Naive B cell (primary cell): ENCODE measurements around the gene UPF1. TPM values are rescaled to one million over a fixed set of nuclear protein-coding genes. Genes with fewer than 3 reads are reported as not detected.
"Not testable (repeated sequence)": the region's sequence is repeated elsewhere in the genome, so short reads cannot be mapped to it uniquely, and the experiment has no call there.

Source experiments
- ATAC-seq, 2 donors: fragments of 150-1000 bp; cut with Tn5 transposase; 2 replicates each; pipeline ENCODE4 v1.10.0; 2021; ENCODE audit warnings: low read depth in 2 of 2, mild to moderate bottlenecking in 2 of 2, moderate library complexity in 2 of 2
- DNase-seq: peaks from one replicate; pipeline ENCODE4 v3.0.0; 2022
- H3K27ac Mint-ChIP-seq, 6 donors: one replicate each; pipeline ENCODE4 v1.8.0; 2020 to 2022; ENCODE audit warnings: mild to moderate bottlenecking in 6 of 6, mixed read lengths in 6 of 6, moderate library complexity in 5 of 6, inconsistent platforms in 2 of 6
- H3K27me3 Mint-ChIP-seq, 3 donors: one replicate each; pipeline ENCODE4 v1.8.0; 2021 to 2022; ENCODE audit warnings: mixed read lengths in 3 of 3, mild to moderate bottlenecking in 1 of 3
- H3K36me3 Mint-ChIP-seq, 2 donors: one replicate each; pipeline ENCODE4 v1.8.0; 2020 to 2022; ENCODE audit warnings: mixed read lengths in 2 of 2, inconsistent platforms in 1 of 2, mild to moderate bottlenecking in 1 of 2
- H3K4me1 Mint-ChIP-seq, 3 donors: one replicate each; pipeline ENCODE4 v1.8.0; 2020 to 2022; ENCODE audit warnings: mixed read lengths in 3 of 3, inconsistent platforms in 1 of 3, mild to moderate bottlenecking in 1 of 3, moderate library complexity in 1 of 3
- H3K4me3 Mint-ChIP-seq, 8 donors: one replicate each; pipeline ENCODE4 v1.8.0; 2020 to 2022; ENCODE audit warnings: mild to moderate bottlenecking in 8 of 8, mixed read lengths in 8 of 8, moderate library complexity in 8 of 8, inconsistent platforms in 2 of 8
- H3K9me3 Mint-ChIP-seq, 7 donors: one replicate each; pipeline ENCODE4 v1.8.0; 2020 to 2022; ENCODE audit warnings: mixed read lengths in 7 of 7, mild to moderate bottlenecking in 5 of 7, inconsistent platforms in 2 of 7, moderate library complexity in 1 of 7
- polyA plus RNA-seq, 6 donors: library from polyadenylated mRNA; unstranded; fragments of 300-500 nt; fragmentation: Illumina TruSeq; gene quantifications; one replicate each; pipeline ENCODE4 v1.2.3, GENCODE V29; 2021; ENCODE audit warnings: low read depth in 6 of 6

The UPF1 gene
- polyA plus RNA-seq, 6 donors from 2014 or later: 2.2 to 21.3 (median 10.0) TPM

GRCh38 chr19:18804139-18804601, 27.6 kb upstream of the UPF1 start:
- Mint-ChIP-seq H3K4me3 (no peak overlapping the region), H3K27me3 (peaks cover 0 to 16% (median 12%) of the 10 kb centered on the region in 3 donors), H3K9me3 (peaks cover 0 to 1% (median 0%) of the 10 kb centered on the region in 7 donors), H3K4me1 (no peaks in the 10 kb centered on the region), H3K27ac (peak overlapping the region in 1 of 6 donors; percentile 49), H3K36me3 (no peaks in the 10 kb centered on the region)
- DNase-seq (no peak), ATAC-seq (no peak)

- H3K27me3 Mint-ChIP-seq: peaks cover 4 to 21% (median 17%) of the 10 kb centered on the region in 3 donors
- H3K4me1 Mint-ChIP-seq: peaks cover 2 to 4% (median 3%) of the 10 kb centered on the region in 3 donors
- H3K4me3 Mint-ChIP-seq: no peak overlapping the region
- H3K9me3 Mint-ChIP-seq: peaks cover 0 to 1% (median 0%) of the 10 kb centered on the region in 7 donors
- H3K36me3 Mint-ChIP-seq: no peaks in the 10 kb centered on the region
- ATAC-seq: no peak
- no peak overlapping the region for H3K27ac Mint-ChIP-seq
- DNase-seq: no peak
Observed at GRCh38 chr19:18804643-18805042, 27.1 kb upstream of the UPF1 start.

- Mint-ChIP-seq H3K27me3 (peaks cover 6 to 42% (median 20%) of the 10 kb centered on the region in 3 donors), H3K27ac (no peak overlapping the region), H3K4me1 (peaks cover 4 to 6% (median 4%) of the 10 kb centered on the region in 3 donors), H3K9me3 (peaks cover 0 to 1% (median 0%) of the 10 kb centered on the region in 7 donors), H3K4me3 (no peak overlapping the region), H3K36me3 (no peaks in the 10 kb centered on the region)
- ATAC-seq: no peak
- no peak for DNase-seq
Observed at GRCh38 chr19:18807861-18808331, 23.9 kb upstream of the UPF1 start.

GRCh38 chr19:18809149-18809868, 22.4 kb upstream of the UPF1 start:
- H3K4me3 Mint-ChIP-seq: peak overlapping the region in 2 of 8 donors; percentile 0 to 6
- DNase-seq (no peak), ATAC-seq (no peak)
- H3K27me3 Mint-ChIP-seq: peaks cover 6 to 37% (median 10%) of the 10 kb centered on the region in 3 donors
- no peaks in the 10 kb centered on the region for H3K9me3 Mint-ChIP-seq
- H3K27ac Mint-ChIP-seq: no peak overlapping the region
- no peaks in the 10 kb centered on the region for H3K36me3 Mint-ChIP-seq
- H3K4me1 Mint-ChIP-seq: peaks cover 4 to 6% (median 4%) of the 10 kb centered on the region in 3 donors

GRCh38 chr19:18811638-18812037, 20.1 kb upstream of the UPF1 start:
- H3K27ac Mint-ChIP-seq, H3K4me1 Mint-ChIP-seq, H3K36me3 Mint-ChIP-seq, DNase-seq, ATAC-seq, H3K9me3 Mint-ChIP-seq, H3K4me3 Mint-ChIP-seq: not testable (repeated sequence)
- H3K27me3 Mint-ChIP-seq: peaks cover 10 to 37% (median 10%) of the 10 kb centered on the region in 3 donors

- Mint-ChIP-seq H3K27ac (no peak overlapping the region), H3K4me1 (peaks cover 4 to 6% (median 4%) of the 10 kb centered on the region in 3 donors), H3K36me3 (no peaks in the 10 kb centered on the region), H3K27me3 (peaks cover 9 to 32% (median 10%) of the 10 kb centered on the region in 3 donors), H3K4me3 (no peak overlapping the region), H3K9me3 (no peaks in the 10 kb centered on the region)
- DNase-seq (no peak), ATAC-seq (no peak)
Observed at GRCh38 chr19:18814063-18814462, 17.7 kb upstream of the UPF1 start.

- no peaks in the 10 kb centered on the region for H3K4me1 Mint-ChIP-seq
- H3K27me3 Mint-ChIP-seq: peaks cover 0 to 25% (median 4%) of the 10 kb centered on the region in 3 donors
- DNase-seq: no peak
- H3K9me3 Mint-ChIP-seq: no peaks in the 10 kb centered on the region
- ATAC-seq: no peak
- H3K36me3 Mint-ChIP-seq: no peaks in the 10 kb centered on the region
- no peak overlapping the region for H3K27ac Mint-ChIP-seq
- no peak overlapping the region for H3K4me3 Mint-ChIP-seq
Observed at GRCh38 chr19:18815673-18816072, 16.1 kb upstream of the UPF1 start.

- DNase-seq, H3K4me3 Mint-ChIP-seq, H3K36me3 Mint-ChIP-seq, H3K9me3 Mint-ChIP-seq, H3K27ac Mint-ChIP-seq, H3K4me1 Mint-ChIP-seq, ATAC-seq: not testable (repeated sequence)
- H3K27me3 Mint-ChIP-seq: peaks cover 0 to 16% (median 4%) of the 10 kb centered on the region in 3 donors
Observed at GRCh38 chr19:18816645-18817044, 15.1 kb upstream of the UPF1 start.

- Mint-ChIP-seq H3K4me1 (no peaks in the 10 kb centered on the region), H3K27ac (no peak overlapping the region), H3K4me3 (no peak overlapping the region), H3K36me3 (no peaks in the 10 kb centered on the region), H3K9me3 (no peaks in the 10 kb centered on the region), H3K27me3 (peaks cover 0 to 6% (median 4%) of the 10 kb centered on the region in 3 donors)
- ATAC-seq: no peak
- no peak for DNase-seq
Observed at GRCh38 chr19:18817574-18817973, 14.2 kb upstream of the UPF1 start.

- Mint-ChIP-seq H3K4me1 (peaks cover 11 to 22% (median 13%) of the 10 kb centered on the region in 3 donors), H3K27me3 (peaks cover 0 to 17% (median 7%) of the 10 kb centered on the region in 3 donors), H3K27ac (no peak overlapping the region), H3K4me3 (no peak overlapping the region), H3K9me3 (peaks cover 0 to 14% (median 8%) of the 10 kb centered on the region in 7 donors), H3K36me3 (peaks cover 0 to 5% of the 10 kb centered on the region in 2 donors)
- no peak for DNase-seq
- no peak for ATAC-seq
Observed at GRCh38 chr19:18828786-18829185, 3.0 kb upstream of the UPF1 start.

- H3K4me1 Mint-ChIP-seq: peaks cover 25 to 38% (median 29%) of the 10 kb centered on the region in 3 donors
Observed at GRCh38 chr19:18830488-18830887, 1.3 kb upstream of the UPF1 start.

GRCh38 chr19:18832306-18833140, 764 bp downstream of the UPF1 start:
- peaks cover 3 to 6% of the 10 kb centered on the region in 2 donors for H3K36me3 Mint-ChIP-seq
- H3K9me3 Mint-ChIP-seq: peaks cover 0 to 3% (median 2%) of the 10 kb centered on the region in 7 donors
- peaks cover 0 to 7% (median 5%) of the 10 kb centered on the region in 3 donors for H3K27me3 Mint-ChIP-seq
- H3K4me3 Mint-ChIP-seq: peak overlapping the region; percentile 90 to 98 (median 93)
- H3K4me1 Mint-ChIP-seq: peaks cover 41 to 57% (median 47%) of the 10 kb centered on the region in 3 donors
- peak overlapping the region; percentile 57 to 98 (median 92) for H3K27ac Mint-ChIP-seq
- ATAC-seq (peak; percentile 50 to 54), DNase-seq (peak; percentile 25)

More at GRCh38 chr19:18830488-18830887, 1.3 kb upstream of the UPF1 start:
- Mint-ChIP-seq H3K36me3 (peaks cover 0 to 5% of the 10 kb centered on the region in 2 donors), H3K27ac (peak overlapping the region in 1 of 6 donors; percentile 28), H3K4me3 (peak overlapping the region in 7 of 8 donors; percentile 16 to 98 (median 79)), H3K9me3 (peaks cover 0 to 14% (median 8%) of the 10 kb centered on the region in 7 donors), H3K27me3 (peaks cover 0 to 13% (median 7%) of the 10 kb centered on the region in 3 donors)
- ATAC-seq: no peak
- DNase-seq: no peak

- Mint-ChIP-seq H3K4me3 (peak overlapping the region; percentile 90 to 98 (median 93)), H3K36me3 (peaks cover 0 to 6% of the 10 kb centered on the region in 2 donors), H3K27ac (peak overlapping the region in 5 of 6 donors; percentile 57 to 98 (median 92)), H3K4me1 (peaks cover 47 to 63% (median 52%) of the 10 kb centered on the region in 3 donors), H3K9me3 (no peaks in the 10 kb centered on the region), H3K27me3 (peaks cover 0 to 4% (median 0%) of the 10 kb centered on the region in 3 donors)
- ATAC-seq (no peak), DNase-seq (no peak)
Observed at GRCh38 chr19:18833141-18833476, 1.4 kb downstream of the UPF1 start.
